SU-DHL-6 (cell line): ENCODE data around the gene ACSF3.
A peak's percentile ranks its signal among the peaks of the same experiment; 100 is the strongest.

Source experiments
- H2AFZ ChIP-seq: fragments of 200-600 bp; sonication (generic); 2 replicates; pipeline ENCODE4 v1.6.1; 2014; ENCODE audit warnings: low read depth, mild to moderate bottlenecking, moderate library complexity, mixed read lengths, antibody characterized with exemption, low read length; ENCODE audit not compliant: severe bottlenecking
- H3F3A ChIP-seq: fragments of 200-600 bp; shearing (Covaris generic); 2 replicates; pipeline ENCODE4 v1.6.0; 2016; ENCODE audit warnings: antibody characterized with exemption, mild to moderate bottlenecking; ENCODE audit not compliant: insufficient read depth
- H3K27ac ChIP-seq: fragments of 200-600 bp; sonication (generic); 2 replicates; pipeline ENCODE4 v1.5.1; 2016; ENCODE audit warnings: low read depth, mild to moderate bottlenecking, low read length, moderate library complexity, mixed read lengths
- H3K27me3 ChIP-seq: fragments of 200-600 bp; sonication (generic), shearing (Covaris generic); 2 replicates; pipeline ENCODE4 v1.6.0; 2014; ENCODE audit warnings: mild to moderate bottlenecking, low read length
- H3K36me3 ChIP-seq: fragments of 200-600 bp; sonication (generic); 2 replicates; pipeline ENCODE4 v1.6.1; 2014; ENCODE audit warnings: mild to moderate bottlenecking, low read length, mixed read lengths
- H3K4me2 ChIP-seq: fragments of 300-600, 200-600 bp; shearing (Covaris generic), sonication (generic); 2 replicates; pipeline ENCODE4 v1.6.0; 2014; ENCODE audit warnings: low read length, low read depth, mild to moderate bottlenecking; ENCODE audit not compliant: poor library complexity, severe bottlenecking
- H3K4me3 ChIP-seq: fragments of 200-600 bp; sonication (generic); 2 replicates; pipeline ENCODE4 v1.5.1; 2014; ENCODE audit warnings: antibody characterized with exemption, low read length, mild to moderate bottlenecking, mixed read lengths; ENCODE audit not compliant: insufficient read depth, poor library complexity, severe bottlenecking
- H3K79me2 ChIP-seq: fragments of 200-600 bp; sonication (generic); 2 replicates; pipeline ENCODE4 v1.6.1; 2014; ENCODE audit warnings: mild to moderate bottlenecking, low read length, moderate library complexity; ENCODE audit not compliant: insufficient read depth
- H3K9ac ChIP-seq: fragments of 200-600 bp; sonication (generic); 2 replicates; pipeline ENCODE4 v1.7.0; 2014; ENCODE audit warnings: mild to moderate bottlenecking, low read length
- H3K9me2 ChIP-seq: fragments of 200-600 bp; sonication (generic); replicated peaks from 2 replicates; pipeline ENCODE4 v1.6.1; 2014; ENCODE audit warnings: low read length; ENCODE audit not compliant: insufficient read depth
- H3K9me3 ChIP-seq: fragments of 200-600 bp; sonication (generic); 2 replicates; pipeline ENCODE4 v1.6.1; 2014; ENCODE audit warnings: low read length, mixed read lengths; ENCODE audit not compliant: insufficient read depth
- H4K20me1 ChIP-seq: fragments of 200-600 bp; sonication (generic); 2 replicates; pipeline ENCODE4 v1.6.1; 2014; ENCODE audit warnings: low read depth, mild to moderate bottlenecking, antibody characterized with exemption, low read length, moderate library complexity, mixed read lengths
- EZH2phosphoT487 ChIP-seq: fragments of 200-600 bp; sonication (generic), shearing (Covaris generic); conservative IDR thresholded peaks from 2 replicates; pipeline ENCODE4 v1.6.1; 2018; ENCODE audit warnings: mild to moderate bottlenecking, antibody characterized with exemption, low read length, moderate library complexity, mixed read lengths
- TF ChIP-seq, protein P1 (sequence below): fragments of 200-600 bp; sonication (generic); IDR thresholded peaks from one replicate; pipeline ENCODE4 v1.5.1; 2017; ENCODE audit warnings: antibody characterized with exemption, mild to moderate bottlenecking, low read length, moderate library complexity; ENCODE audit not compliant: insufficient read depth, poor library complexity, severe bottlenecking

The ACSF3 gene

DNA sequence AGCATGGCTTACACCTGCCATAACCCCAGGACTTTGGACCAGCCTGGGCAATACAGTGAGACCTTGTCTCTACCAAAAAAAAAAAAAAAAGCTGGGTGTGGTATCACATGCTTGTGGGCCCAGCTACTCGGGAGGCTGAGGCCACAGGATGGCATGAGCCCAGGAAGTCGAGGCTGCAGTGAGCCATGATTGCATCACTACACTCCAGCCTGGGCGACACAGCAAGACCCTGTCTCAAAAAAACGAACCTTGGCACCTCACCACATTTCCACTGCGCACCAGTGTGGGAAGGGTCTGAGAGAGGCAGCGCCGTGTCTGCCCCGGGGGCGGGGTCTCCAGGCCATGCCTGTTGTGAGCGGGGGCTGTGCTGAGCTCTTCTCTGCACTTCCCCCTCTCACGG lies 6.3 kb downstream of the ACSF3 start:
- Histone ChIP-seq H2AFZ (no peak overlapping the region), H3K9ac (peak overlapping the region; percentile 98), H3K9me2 (no peaks in the 10 kb centered on the region), H3K4me3 (peak overlapping the region; percentile 61), H3K79me2 (peaks cover 67% of the 10 kb centered on the region), H3K36me3 (0 out of 2 replicates have a peak, but pooled peaks cover 3% of the 10 kb centered on the region), H3K27ac (peak overlapping the region; percentile 99), H4K20me1 (no peaks in the 10 kb centered on the region), H3F3A (peaks cover 39% of the 10 kb centered on the region), H3K27me3 (no peaks in the 10 kb centered on the region), H3K4me2 (peak overlapping the region; percentile 86), H3K9me3 (no peaks in the 10 kb centered on the region)
- no peak for TF ChIP-seq EZH2phosphoT487
- TF ChIP-seq, protein P1, sequence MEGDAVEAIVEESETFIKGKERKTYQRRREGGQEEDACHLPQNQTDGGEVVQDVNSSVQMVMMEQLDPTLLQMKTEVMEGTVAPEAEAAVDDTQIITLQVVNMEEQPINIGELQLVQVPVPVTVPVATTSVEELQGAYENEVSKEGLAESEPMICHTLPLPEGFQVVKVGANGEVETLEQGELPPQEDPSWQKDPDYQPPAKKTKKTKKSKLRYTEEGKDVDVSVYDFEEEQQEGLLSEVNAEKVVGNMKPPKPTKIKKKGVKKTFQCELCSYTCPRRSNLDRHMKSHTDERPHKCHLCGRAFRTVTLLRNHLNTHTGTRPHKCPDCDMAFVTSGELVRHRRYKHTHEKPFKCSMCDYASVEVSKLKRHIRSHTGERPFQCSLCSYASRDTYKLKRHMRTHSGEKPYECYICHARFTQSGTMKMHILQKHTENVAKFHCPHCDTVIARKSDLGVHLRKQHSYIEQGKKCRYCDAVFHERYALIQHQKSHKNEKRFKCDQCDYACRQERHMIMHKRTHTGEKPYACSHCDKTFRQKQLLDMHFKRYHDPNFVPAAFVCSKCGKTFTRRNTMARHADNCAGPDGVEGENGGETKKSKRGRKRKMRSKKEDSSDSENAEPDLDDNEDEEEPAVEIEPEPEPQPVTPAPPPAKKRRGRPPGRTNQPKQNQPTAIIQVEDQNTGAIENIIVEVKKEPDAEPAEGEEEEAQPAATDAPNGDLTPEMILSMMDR: no peak

DNA sequence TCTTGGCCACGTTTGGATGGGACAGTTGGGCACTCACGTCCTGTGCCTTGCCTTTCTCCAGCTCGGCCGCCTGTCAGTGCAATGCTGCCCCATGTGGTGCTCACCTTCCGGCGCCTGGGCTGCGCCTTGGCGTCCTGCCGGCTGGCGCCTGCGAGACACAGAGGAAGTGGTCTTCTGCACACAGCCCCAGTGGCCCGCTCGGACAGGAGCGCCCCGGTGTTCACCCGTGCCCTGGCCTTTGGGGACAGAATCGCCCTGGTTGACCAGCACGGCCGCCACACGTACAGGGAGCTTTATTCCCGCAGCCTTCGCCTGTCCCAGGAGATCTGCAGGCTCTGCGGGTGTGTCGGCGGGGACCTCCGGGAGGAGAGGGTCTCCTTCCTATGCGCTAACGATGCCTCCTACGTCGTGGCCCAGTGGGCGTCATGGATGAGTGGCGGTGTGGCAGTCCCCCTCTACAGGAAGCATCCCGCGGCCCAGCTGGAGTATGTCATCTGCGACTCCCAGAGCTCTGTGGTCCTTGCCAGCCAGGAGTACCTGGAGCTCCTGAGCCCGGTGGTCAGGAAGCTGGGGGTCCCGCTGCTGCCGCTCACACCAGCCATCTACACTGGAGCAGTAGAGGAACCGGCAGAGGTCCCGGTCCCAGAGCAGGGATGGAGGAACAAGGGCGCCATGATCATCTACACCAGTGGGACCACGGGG lies 7.1 kb downstream of the ACSF3 start:
- no peak overlapping the region for H3K27ac ChIP-seq
- TF ChIP-seq EZH2phosphoT487: no peak
- no peak overlapping the region for H3K9ac ChIP-seq
- H2AFZ ChIP-seq: no peak overlapping the region
- no peaks in the 10 kb centered on the region for H3K9me3 ChIP-seq
- no peak overlapping the region for H3K4me2 ChIP-seq
- H3K9me2 ChIP-seq: no peaks in the 10 kb centered on the region
- H4K20me1 ChIP-seq: no peaks in the 10 kb centered on the region
- no peak overlapping the region for H3K4me3 ChIP-seq
- no peaks in the 10 kb centered on the region for H3K27me3 ChIP-seq
- H3F3A ChIP-seq: peaks cover 32% of the 10 kb centered on the region
- peaks cover 69% of the 10 kb centered on the region for H3K79me2 ChIP-seq
- H3K36me3 ChIP-seq: 0 out of 2 replicates have a peak, but pooled peaks cover 3% of the 10 kb centered on the region

DNA sequence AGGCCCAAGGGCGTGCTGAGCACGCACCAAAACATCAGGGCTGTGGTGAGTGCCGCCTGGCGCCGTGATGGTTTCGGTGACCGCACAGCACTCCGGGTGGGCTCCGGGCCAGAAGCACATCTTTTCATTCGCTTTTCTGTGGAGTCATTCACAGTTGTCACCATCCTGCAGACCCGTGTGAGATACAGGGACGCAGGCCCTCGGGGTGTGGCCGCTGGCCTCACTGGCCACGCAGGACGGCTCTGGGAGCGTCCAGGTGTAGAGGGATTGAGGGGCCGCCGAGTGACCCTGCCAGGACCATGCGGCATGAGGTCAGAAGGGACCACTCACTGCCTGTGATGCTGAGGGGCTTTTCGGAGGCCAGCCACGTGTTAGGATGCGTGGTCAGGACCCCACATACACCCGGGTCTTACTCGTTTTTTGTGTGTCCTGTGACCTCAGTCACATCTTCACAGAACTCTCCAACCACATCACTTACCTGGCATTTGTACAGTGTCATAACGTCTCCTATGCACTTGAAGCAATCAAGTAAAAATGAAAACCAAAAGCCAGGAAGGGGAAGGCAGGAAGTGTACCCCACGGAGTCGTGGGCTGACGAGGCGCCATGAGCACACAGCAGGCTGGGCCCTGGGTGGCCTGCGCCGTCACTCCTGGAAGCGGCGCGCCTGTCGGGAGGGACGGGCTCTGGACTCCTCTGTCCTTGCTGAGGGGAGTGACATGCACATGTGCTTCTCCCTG lies 7.8 kb downstream of the ACSF3 start:
- H3K36me3 ChIP-seq: 0 out of 2 replicates have a peak, but pooled peaks cover 1% of the 10 kb centered on the region
- TF ChIP-seq EZH2phosphoT487: no peak
- TF ChIP-seq, protein P1: no peak

More for the DNA sequence above, 7.8 kb downstream of the ACSF3 start:
- H3K27ac ChIP-seq: no peak overlapping the region
- no peak overlapping the region for H3K4me3 ChIP-seq
- H2AFZ ChIP-seq: no peak overlapping the region
- peaks cover 64% of the 10 kb centered on the region for H3K79me2 ChIP-seq
- no peak overlapping the region for H3K4me2 ChIP-seq
- H3K9me2 ChIP-seq: no peaks in the 10 kb centered on the region
- no peaks in the 10 kb centered on the region for H4K20me1 ChIP-seq
- H3F3A ChIP-seq: peaks cover 24% of the 10 kb centered on the region
- H3K9ac ChIP-seq: no peak overlapping the region
- H3K9me3 ChIP-seq: no peaks in the 10 kb centered on the region
- H3K27me3 ChIP-seq: no peaks in the 10 kb centered on the region
